HEK293 (cell line): ENCODE results near the gene VEGFA.
A peak's percentile ranks its signal among the peaks of the same experiment; 100 is the strongest.

Experiments used
- CTCF ChIA-PET: fragments of 350-600 bp; formaldehyde crosslinking; extraction: SDS; loops from one replicate; lab custom pipeline; 2021; ENCODE audit warnings: antibody characterized with exemption; lab: Yijun Ruan, JAX
- POLR2A ChIA-PET: fragments of 300-600 bp; formaldehyde crosslinking; extraction: SDS; loops from one replicate; lab custom pipeline; 2020; ENCODE audit warnings: antibody characterized with exemption, inconsistent platforms; lab: Yijun Ruan, JAX
- H3K27ac ChIP-seq: fragments of 200-500 bp; sonication (Bioruptor generic); 2 replicates; pipeline ENCODE4 v1.5.1; 2014; ENCODE audit warnings: low read depth, low read length, control low read depth, inconsistent platforms; ENCODE audit errors: extremely low read depth
- H3K36me3 ChIP-seq, 2 experiments: fragments of 200-500 bp in 1 of 2; sonication (Bioruptor generic) in 1 of 2; 1 replicate in 1 of 2; 2 replicates in 1 of 2; pipeline ENCODE4 v1.5.1; 2014 to 2017; ENCODE audit warnings: inconsistent platforms in 2 of 2, low read length in 2 of 2; ENCODE audit not compliant: control insufficient read depth in 2 of 2, insufficient read depth in 1 of 2
- H3K4me1 ChIP-seq: fragments of 200-500 bp; sonication (Bioruptor generic); 2 replicates; pipeline ENCODE4 v1.5.1; 2014; ENCODE audit warnings: mild to moderate bottlenecking, low read length, inconsistent platforms; ENCODE audit not compliant: control insufficient read depth, insufficient read depth
- H3K4me3 ChIP-seq: 2 replicates; pipeline ENCODE4 v1.5.1; 2011; ENCODE audit warnings: low read depth, mild to moderate bottlenecking, control low read depth, low read length, moderate library complexity
- H3K9me3 ChIP-seq: fragments of 200-500 bp; sonication (Bioruptor generic); 2 replicates; pipeline ENCODE4 v1.5.1; 2014; ENCODE audit warnings: low read depth, low read length, inconsistent platforms; ENCODE audit not compliant: control insufficient read depth, insufficient read depth
- ATF2 ChIP-seq: fragments of 450-650 bp; formaldehyde crosslinking; IDR thresholded peaks from 2 replicates; pipeline ENCODE4 v1.5.1; 2016; ENCODE audit warnings: missing biosample characterization, missing genetic modification characterization, low read depth
- EGR2 ChIP-seq: fragments of 450-650 bp; formaldehyde crosslinking; IDR thresholded peaks from 2 replicates; pipeline ENCODE4 v1.5.1; 2016; ENCODE audit warnings: low read depth, missing biosample characterization, missing genetic modification characterization
- KLF7 ChIP-seq: fragments of 450-650 bp; formaldehyde crosslinking; IDR thresholded peaks from 2 replicates; pipeline ENCODE4 v1.5.1; 2016; ENCODE audit warnings: missing biosample characterization, missing genetic modification characterization, borderline replicate concordance
- MZF1 ChIP-seq: fragments of 450-650 bp; formaldehyde crosslinking; IDR thresholded peaks from 2 replicates; pipeline ENCODE4 v1.5.1; 2017; ENCODE audit warnings: missing biosample characterization, missing genetic modification characterization, borderline replicate concordance
- PRDM1 ChIP-seq: fragments of 450-650 bp; formaldehyde crosslinking; IDR thresholded peaks from 2 replicates; pipeline ENCODE4; 2016; ENCODE audit warnings: missing biosample characterization, missing genetic modification characterization
- PRDM4 ChIP-seq: fragments of 450-650 bp; formaldehyde crosslinking; IDR thresholded peaks from 2 replicates; pipeline ENCODE4 v1.5.1; 2017; ENCODE audit warnings: missing biosample characterization, missing genetic modification characterization
- SCRT2 ChIP-seq: fragments of 450-650 bp; formaldehyde crosslinking; IDR thresholded peaks from 2 replicates; pipeline ENCODE4 v1.5.1; 2016; ENCODE audit warnings: missing biosample characterization, missing genetic modification characterization
- SP7 ChIP-seq: fragments of 450-650 bp; formaldehyde crosslinking; IDR thresholded peaks from 2 replicates; pipeline ENCODE4 v1.5.1; 2016; ENCODE audit warnings: missing biosample characterization, missing genetic modification characterization
- ZBTB20 ChIP-seq: fragments of 450-650 bp; formaldehyde crosslinking; IDR thresholded peaks from 2 replicates; pipeline ENCODE4 v1.5.1; 2016; ENCODE audit warnings: missing biosample characterization, missing genetic modification characterization
- ZBTB7A ChIP-seq: fragments of 450-650 bp; formaldehyde crosslinking; IDR thresholded peaks from 2 replicates; pipeline ENCODE4 v1.5.1; 2016; ENCODE audit warnings: low read depth, missing biosample characterization, missing genetic modification characterization
- ZFHX2 ChIP-seq: fragments of 450-650 bp; formaldehyde crosslinking; conservative IDR thresholded peaks from 2 replicates; pipeline ENCODE4 v1.5.1; 2016; ENCODE audit warnings: missing biosample characterization, missing genetic modification characterization
- ZNF121 ChIP-seq: fragments of 450-650 bp; formaldehyde crosslinking; IDR thresholded peaks from 2 replicates; pipeline ENCODE4 v1.5.1; 2016; ENCODE audit warnings: missing biosample characterization, missing genetic modification characterization
- ZNF133 ChIP-seq: fragments of 450-650 bp; formaldehyde crosslinking; IDR thresholded peaks from 2 replicates; pipeline ENCODE4 v1.5.1; 2016; ENCODE audit warnings: missing biosample characterization, missing genetic modification characterization
- ZNF140 ChIP-seq: fragments of 450-650 bp; formaldehyde crosslinking; IDR thresholded peaks from 2 replicates; pipeline ENCODE4 v1.5.1; 2016; ENCODE audit warnings: missing biosample characterization, missing genetic modification characterization
- ZNF146 ChIP-seq: fragments of 450-650 bp; formaldehyde crosslinking; IDR thresholded peaks from 2 replicates; pipeline ENCODE4 v1.5.1; 2016; ENCODE audit warnings: missing biosample characterization, missing genetic modification characterization
- ZNF157 ChIP-seq: fragments of 450-650 bp; formaldehyde crosslinking; IDR thresholded peaks from 2 replicates; pipeline ENCODE4 v1.5.1; 2016; ENCODE audit warnings: missing biosample characterization, missing genetic modification characterization
- ZNF16 ChIP-seq: fragments of 450-650 bp; formaldehyde crosslinking; IDR thresholded peaks from 2 replicates; pipeline ENCODE4 v1.5.1; 2016; ENCODE audit warnings: low read depth, missing biosample characterization, missing genetic modification characterization
- ZNF449 ChIP-seq: fragments of 450-650 bp; formaldehyde crosslinking; IDR thresholded peaks from 2 replicates; pipeline ENCODE4 v1.5.1; 2017; ENCODE audit warnings: missing biosample characterization, mild to moderate bottlenecking, missing genetic modification characterization, moderate library complexity
- ZNF530 ChIP-seq: fragments of 450-650 bp; formaldehyde crosslinking; IDR thresholded peaks from 2 replicates; pipeline ENCODE4 v1.5.1; 2016; ENCODE audit warnings: low read depth, missing biosample characterization, missing genetic modification characterization
- ZNF692 ChIP-seq: fragments of 450-650 bp; formaldehyde crosslinking; IDR thresholded peaks from 2 replicates; pipeline ENCODE4 v1.5.1; 2016; ENCODE audit warnings: missing biosample characterization, missing genetic modification characterization
- ZNF707 ChIP-seq: fragments of 450-650 bp; formaldehyde crosslinking; IDR thresholded peaks from 2 replicates; pipeline ENCODE4 v1.5.1; 2016; ENCODE audit warnings: missing biosample characterization, missing genetic modification characterization
- ZSCAN16 ChIP-seq: fragments of 450-650 bp; formaldehyde crosslinking; IDR thresholded peaks from 2 replicates; pipeline ENCODE4 v1.5.1; 2016; ENCODE audit warnings: missing biosample characterization, missing genetic modification characterization
- ZSCAN23 ChIP-seq: fragments of 450-650 bp; formaldehyde crosslinking; IDR thresholded peaks from 2 replicates; pipeline ENCODE4 v1.5.1; 2016; ENCODE audit warnings: missing biosample characterization, missing genetic modification characterization
- ZSCAN4 ChIP-seq: fragments of 450-650 bp; formaldehyde crosslinking; IDR thresholded peaks from 2 replicates; pipeline ENCODE4 v1.5.1; 2017; ENCODE audit warnings: missing biosample characterization, missing genetic modification characterization
- ZSCAN5A ChIP-seq: fragments of 450-650 bp; formaldehyde crosslinking; IDR thresholded peaks from 2 replicates; pipeline ENCODE4 v1.5.1; 2016; ENCODE audit warnings: missing biosample characterization, missing genetic modification characterization
- ZXDB ChIP-seq: fragments of 450-650 bp; formaldehyde crosslinking; IDR thresholded peaks from 2 replicates; pipeline ENCODE4 v1.5.1; 2016; ENCODE audit warnings: missing biosample characterization, missing genetic modification characterization

VEGFA gene

GRCh38 chr6:43811733-43812099, 41.7 kb downstream of the VEGFA start (continued):
- no peak for TF ChIP-seq MZF1
- no peak for TF ChIP-seq SP7 (tag by site-specific recombination)
- TF ChIP-seq ZNF146 (tag by site-specific recombination): no peak
- TF ChIP-seq KLF7: no peak

- Histone ChIP-seq H3K9me3 (no peaks in the 10 kb centered on the region), H3K27ac (no peak overlapping the region), H3K36me3 (no peaks in the 10 kb centered on the region), H3K4me1 (peaks cover 10% of the 10 kb centered on the region), H3K4me3 (no peak overlapping the region)
- ChIA-PET CTCF (no interaction called here), POLR2A (no interaction called here)
- TF ChIP-seq PRDM1 (tag by site-specific recombination): peak; percentile 79
- no peak for TF ChIP-seq ZNF707 (tag by site-specific recombination)
- TF ChIP-seq SCRT2 (tag by site-specific recombination): no peak
- TF ChIP-seq ZBTB20: peak; percentile 17; the same call in 1 of the 2 replicates
- TF ChIP-seq ZNF121 (tag by site-specific recombination): peak; percentile 94
- TF ChIP-seq ZSCAN5A (tag by site-specific recombination): no peak
- peak; percentile 58 for TF ChIP-seq ZFHX2
- TF ChIP-seq ZSCAN4: peak; percentile 51; the same call in 1 of the 2 replicates
- no peak for TF ChIP-seq ZNF530 (tag by site-specific recombination)
- TF ChIP-seq ZXDB: no peak
- no peak for TF ChIP-seq ZNF157 (tag by site-specific recombination)
- TF ChIP-seq ZSCAN16: no peak
- no peak for TF ChIP-seq ZBTB7A (tag by site-specific recombination)
- no peak for TF ChIP-seq ZNF140 (tag by site-specific recombination)
- no peak for TF ChIP-seq ZNF449 (tag by site-specific recombination)
- no peak for TF ChIP-seq ZNF692 (tag by site-specific recombination)
- no peak for TF ChIP-seq ATF2 (tag by site-specific recombination)
- no peak for TF ChIP-seq PRDM4 (tag by site-specific recombination)
- TF ChIP-seq EGR2: 0 out of 2 replicates have a peak, but pooled peaks have one; percentile 24
- no peak for TF ChIP-seq ZNF133
- TF ChIP-seq ZNF16: no peak
- TF ChIP-seq ZSCAN23 (tag by site-specific recombination): no peak
Observed at GRCh38 chr6:43812850-43813578, 43.0 kb downstream of the VEGFA start.
